Keratinocyte (primary cell): ENCODE results near the gene MCUB. TPM values are rescaled to one million over a fixed set of nuclear protein-coding genes. Genes with fewer than 3 reads are reported as not detected.
"Not testable (repeated sequence)": the region's sequence is repeated elsewhere in the genome, so short reads cannot be mapped to it uniquely, and the experiment has no call there.

ENCODE experiments used
- DNase-seq: peaks from one replicate; pipeline ENCODE4 v3.0.0-alpha.2; 2011; ENCODE audit warnings: low read depth, missing footprints, low spot score
- FAIRE-seq: peaks from 2 replicates; lab custom pipeline; 2011; peaks lifted over from hg19 to GRCh38; lab: Jason Lieb, UNC
- H2AFZ ChIP-seq: 2 replicates; pipeline ENCODE4 v1.6.0; 2012; ENCODE audit warnings: low read length, control low read depth, inconsistent platforms; ENCODE audit not compliant: control insufficient read depth
- H3K27ac ChIP-seq: 2 replicates; pipeline ENCODE4 v1.5.1; 2011; ENCODE audit warnings: low read length; ENCODE audit not compliant: control insufficient read depth, insufficient read depth
- H3K27me3 ChIP-seq: 3 replicates; pipeline ENCODE4 v1.6.0; 2011; ENCODE audit warnings: low read length; ENCODE audit not compliant: control insufficient read depth, insufficient read depth; ENCODE audit errors: extremely low read depth
- H3K36me3 ChIP-seq, 2 experiments: 2 replicates in 1 of 2; 3 replicates in 1 of 2; pipeline ENCODE4 v1.5.1; 2011; ENCODE audit warnings: low read length in 2 of 2, mild to moderate bottlenecking in 1 of 2; ENCODE audit not compliant: control insufficient read depth in 2 of 2, insufficient read depth in 2 of 2; ENCODE audit errors: extremely low read depth in 1 of 2
- H3K4me1 ChIP-seq: 3 replicates; pipeline ENCODE4 v1.5.1; 2011; ENCODE audit warnings: low read length; ENCODE audit not compliant: control insufficient read depth, insufficient read depth; ENCODE audit errors: extremely low read depth
- H3K4me2 ChIP-seq: 3 replicates; pipeline ENCODE4 v1.6.0; 2011; ENCODE audit warnings: low read depth, low read length; ENCODE audit not compliant: control insufficient read depth, insufficient read depth; ENCODE audit errors: extremely low read depth
- H3K4me3 ChIP-seq, 3 experiments: fragments of 200-600 bp in 1 of 3; sonication (generic) in 1 of 3; 2 replicates in 2 of 3; 3 replicates in 1 of 3; pipeline ENCODE4 v1.5.1; 2011 to 2016; ENCODE audit warnings: low read length in 3 of 3, mild to moderate bottlenecking in 3 of 3, control low read depth in 2 of 3, inconsistent platforms in 1 of 3, low read depth in 1 of 3, mixed read lengths in 1 of 3, mixed run types in 1 of 3, moderate library complexity in 1 of 3; ENCODE audit not compliant: control insufficient read depth in 2 of 3, insufficient read depth in 2 of 3; ENCODE audit errors: extremely low read depth in 1 of 3
- H3K79me2 ChIP-seq: 2 replicates; pipeline ENCODE4 v1.6.0; 2012; ENCODE audit warnings: low read length; ENCODE audit not compliant: control insufficient read depth, insufficient read depth
- H3K9ac ChIP-seq: 3 replicates; pipeline ENCODE4 v1.6.0; 2011; ENCODE audit warnings: low read length; ENCODE audit not compliant: control insufficient read depth, insufficient read depth; ENCODE audit errors: extremely low read depth
- H3K9me1 ChIP-seq: 3 replicates; pipeline ENCODE4 v1.6.0; 2011; ENCODE audit warnings: low read length; ENCODE audit not compliant: control insufficient read depth, insufficient read depth; ENCODE audit errors: extremely low read depth
- H3K9me3 ChIP-seq: 2 replicates; pipeline ENCODE4 v1.5.1; 2012; ENCODE audit warnings: low read depth, low read length; ENCODE audit not compliant: control insufficient read depth
- H4K20me1 ChIP-seq: 3 replicates; pipeline ENCODE4 v1.6.0; 2011; ENCODE audit warnings: low read length; ENCODE audit not compliant: control insufficient read depth, insufficient read depth; ENCODE audit errors: extremely low read depth
- EZH2 ChIP-seq: IDR thresholded peaks from one replicate; pipeline ENCODE4 v1.6.1; 2012; ENCODE audit warnings: inconsistent platforms, mild to moderate bottlenecking, low read length, moderate library complexity
- dilution Hi-C: fragments of 300-500 bp; cut with MboI; formaldehyde crosslinking; loops from one replicate; pipeline ENCODE4 v1.7.0; 2020; ENCODE audit warnings: low sequenced_read_pairs; ENCODE audit not compliant: extremely low pct_ligation_motif_present
- polyA plus RNA-seq, 5 experiments: library from polyadenylated mRNA; depleted of rRNA in 3 of 5; stranded (reverse) in 3 of 5; stranded (forward) in 1 of 5; unstranded in 1 of 5; fragments of >200 nt; gene quantifications; 1 replicate in 1 of 5; 2 replicates in 3 of 5; 3 replicates in 1 of 5; pipeline versions ENCODE4 v1.2.1 to v1.2.3, GENCODE V29; 2011 to 2012; ENCODE audit warnings: missing spikeins in 2 of 5, low read depth in 1 of 5, low replicate concordance in 1 of 5
- TF ChIP-seq, protein P1 (sequence below), 3 experiments: IDR thresholded peaks in 1 of 3; conservative IDR thresholded peaks in 1 of 3; optimal IDR thresholded peaks in 1 of 3; 2 replicates in 2 of 3; 3 replicates in 1 of 3; pipeline versions ENCODE3 to v1.5.1; 2011; ENCODE audit warnings: low read length in 3 of 3, mild to moderate bottlenecking in 3 of 3, moderate library complexity in 2 of 3, control low read depth in 1 of 3, inconsistent platforms in 1 of 3; ENCODE audit not compliant: insufficient read depth in 2 of 3; ENCODE audit errors: extremely low read depth in 1 of 3

MCUB gene
- polyA plus RNA-seq, 1 donor (not counting 4 experiments of a cell fraction or from before 2014, with no cell fraction given) = 20.3 TPM

DNA sequence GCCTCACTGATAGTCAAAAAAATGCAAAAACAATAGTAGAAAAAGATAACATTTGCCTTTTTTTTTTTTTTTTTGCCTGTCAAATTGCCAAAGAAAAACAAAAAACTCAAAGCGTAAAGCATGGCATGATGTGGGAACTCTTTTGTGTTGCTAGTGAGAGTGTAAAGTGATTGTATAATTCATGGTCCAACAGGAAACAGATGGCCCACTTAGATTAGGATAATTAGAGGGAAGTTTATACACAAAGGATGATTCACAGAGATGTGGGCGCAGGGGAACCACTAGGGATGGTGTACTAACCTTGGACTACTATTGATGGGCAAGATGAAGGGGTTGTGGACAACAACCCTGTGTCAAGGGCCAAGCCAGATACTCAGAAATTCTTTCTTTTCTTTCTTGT lies 16.4 kb downstream of the MCUB start:
- no peak overlapping the region for H3K27ac ChIP-seq
- no peaks in the 10 kb centered on the region for H3K27me3 ChIP-seq
- no peaks in the 10 kb centered on the region for H3K36me3 ChIP-seq
- no peak overlapping the region for H3K4me3 ChIP-seq
- no peak overlapping the region for H3K9ac ChIP-seq
- DNase-seq (no peak), FAIRE-seq (no peak)
- H3K9me3 ChIP-seq = no peaks in the 10 kb centered on the region
- TF ChIP-seq, protein P1, sequence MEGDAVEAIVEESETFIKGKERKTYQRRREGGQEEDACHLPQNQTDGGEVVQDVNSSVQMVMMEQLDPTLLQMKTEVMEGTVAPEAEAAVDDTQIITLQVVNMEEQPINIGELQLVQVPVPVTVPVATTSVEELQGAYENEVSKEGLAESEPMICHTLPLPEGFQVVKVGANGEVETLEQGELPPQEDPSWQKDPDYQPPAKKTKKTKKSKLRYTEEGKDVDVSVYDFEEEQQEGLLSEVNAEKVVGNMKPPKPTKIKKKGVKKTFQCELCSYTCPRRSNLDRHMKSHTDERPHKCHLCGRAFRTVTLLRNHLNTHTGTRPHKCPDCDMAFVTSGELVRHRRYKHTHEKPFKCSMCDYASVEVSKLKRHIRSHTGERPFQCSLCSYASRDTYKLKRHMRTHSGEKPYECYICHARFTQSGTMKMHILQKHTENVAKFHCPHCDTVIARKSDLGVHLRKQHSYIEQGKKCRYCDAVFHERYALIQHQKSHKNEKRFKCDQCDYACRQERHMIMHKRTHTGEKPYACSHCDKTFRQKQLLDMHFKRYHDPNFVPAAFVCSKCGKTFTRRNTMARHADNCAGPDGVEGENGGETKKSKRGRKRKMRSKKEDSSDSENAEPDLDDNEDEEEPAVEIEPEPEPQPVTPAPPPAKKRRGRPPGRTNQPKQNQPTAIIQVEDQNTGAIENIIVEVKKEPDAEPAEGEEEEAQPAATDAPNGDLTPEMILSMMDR (optimal IDR thresholded peaks at IDR 0.05 in 1 of 3, IDR thresholded peaks at IDR 0.05 in 1 of 3, conservative IDR thresholded peaks at IDR 0.05 in 1 of 3; ENCODE audit: extremely low read depth in 1 of 3, insufficient read depth in 2 of 3, low read length in 3 of 3) = no peak
- TF ChIP-seq EZH2 = no peak
- dilution Hi-C loops = no loop called here
- no peaks in the 10 kb centered on the region for H3K9me1 ChIP-seq
- no peaks in the 10 kb centered on the region for H3K4me1 ChIP-seq
- H3K4me2 ChIP-seq = no peak overlapping the region
- no peaks in the 10 kb centered on the region for H4K20me1 ChIP-seq
- H3K79me2 ChIP-seq = peaks cover 2% of the 10 kb centered on the region
- no peak overlapping the region for H2AFZ ChIP-seq

- H2AFZ ChIP-seq = no peak overlapping the region
- H3K9ac ChIP-seq = no peak overlapping the region
- peaks cover 2% of the 10 kb centered on the region for H3K79me2 ChIP-seq
- no peaks in the 10 kb centered on the region for H3K9me3 ChIP-seq
- dilution Hi-C loops = no loop called here
- H4K20me1 ChIP-seq = no peaks in the 10 kb centered on the region
- no peak overlapping the region for H3K4me2 ChIP-seq
- H3K9me1 ChIP-seq = no peaks in the 10 kb centered on the region
- H3K27ac ChIP-seq = no peak overlapping the region
- TF ChIP-seq EZH2 = no peak
- TF ChIP-seq, protein P1 (optimal IDR thresholded peaks at IDR 0.05 in 1 of 3, IDR thresholded peaks at IDR 0.05 in 1 of 3, conservative IDR thresholded peaks at IDR 0.05 in 1 of 3; ENCODE audit: extremely low read depth in 1 of 3, insufficient read depth in 2 of 3, low read length in 3 of 3) = no peak
- DNase-seq (no peak), FAIRE-seq (no peak)
- H3K4me1 ChIP-seq = no peaks in the 10 kb centered on the region
- H3K4me3 ChIP-seq = no peak overlapping the region
- H3K36me3 ChIP-seq = no peaks in the 10 kb centered on the region
- H3K27me3 ChIP-seq = no peaks in the 10 kb centered on the region
These were observed 18.8 kb downstream of the MCUB start for GRCh38 chr4:109578846-109579245.

- H3K4me3 ChIP-seq, H3K27ac ChIP-seq, DNase-seq, H3K9me3 ChIP-seq, H3K4me1 ChIP-seq, dilution Hi-C loops, H3K4me2 ChIP-seq, H2AFZ ChIP-seq, H3K9ac ChIP-seq, H3K27me3 ChIP-seq, H3K36me3 ChIP-seq, H3K9me1 ChIP-seq, H3K79me2 ChIP-seq, FAIRE-seq, H4K20me1 ChIP-seq: not testable (repeated sequence)
These were observed 20.0 kb downstream of the MCUB start for GRCh38 chr4:109579997-109580396.
